Keratinocyte (primary cell): ENCODE data around the gene ADAM12. TPM values are rescaled to one million over a fixed set of nuclear protein-coding genes. Genes with fewer than 3 reads are reported as not detected.

Source experiments
- DNase-seq: peaks from one replicate; pipeline ENCODE4 v3.0.0-alpha.2; 2011; ENCODE audit warnings: low read depth, missing footprints, low spot score
- FAIRE-seq: peaks from 2 replicates; lab custom pipeline; 2011; peaks lifted over from hg19 to GRCh38; lab: Jason Lieb, UNC
- H2AFZ ChIP-seq: 2 replicates; pipeline ENCODE4 v1.6.0; 2012; ENCODE audit warnings: low read length, control low read depth, inconsistent platforms; ENCODE audit not compliant: control insufficient read depth
- H3K27ac ChIP-seq: 2 replicates; pipeline ENCODE4 v1.5.1; 2011; ENCODE audit warnings: low read length; ENCODE audit not compliant: control insufficient read depth, insufficient read depth
- H3K27me3 ChIP-seq: 3 replicates; pipeline ENCODE4 v1.6.0; 2011; ENCODE audit warnings: low read length; ENCODE audit not compliant: control insufficient read depth, insufficient read depth; ENCODE audit errors: extremely low read depth
- H3K36me3 ChIP-seq, 2 experiments: 2 replicates in 1 of 2; 3 replicates in 1 of 2; pipeline ENCODE4 v1.5.1; 2011; ENCODE audit warnings: low read length in 2 of 2, mild to moderate bottlenecking in 1 of 2; ENCODE audit not compliant: control insufficient read depth in 2 of 2, insufficient read depth in 2 of 2; ENCODE audit errors: extremely low read depth in 1 of 2
- H3K4me1 ChIP-seq: 3 replicates; pipeline ENCODE4 v1.5.1; 2011; ENCODE audit warnings: low read length; ENCODE audit not compliant: control insufficient read depth, insufficient read depth; ENCODE audit errors: extremely low read depth
- H3K4me2 ChIP-seq: 3 replicates; pipeline ENCODE4 v1.6.0; 2011; ENCODE audit warnings: low read depth, low read length; ENCODE audit not compliant: control insufficient read depth, insufficient read depth; ENCODE audit errors: extremely low read depth
- H3K4me3 ChIP-seq, 3 experiments: fragments of 200-600 bp in 1 of 3; sonication (generic) in 1 of 3; 2 replicates in 2 of 3; 3 replicates in 1 of 3; pipeline ENCODE4 v1.5.1; 2011 to 2016; ENCODE audit warnings: low read length in 3 of 3, mild to moderate bottlenecking in 3 of 3, control low read depth in 2 of 3, inconsistent platforms in 1 of 3, low read depth in 1 of 3, mixed read lengths in 1 of 3, mixed run types in 1 of 3, moderate library complexity in 1 of 3; ENCODE audit not compliant: control insufficient read depth in 2 of 3, insufficient read depth in 2 of 3; ENCODE audit errors: extremely low read depth in 1 of 3
- H3K79me2 ChIP-seq: 2 replicates; pipeline ENCODE4 v1.6.0; 2012; ENCODE audit warnings: low read length; ENCODE audit not compliant: control insufficient read depth, insufficient read depth
- H3K9ac ChIP-seq: 3 replicates; pipeline ENCODE4 v1.6.0; 2011; ENCODE audit warnings: low read length; ENCODE audit not compliant: control insufficient read depth, insufficient read depth; ENCODE audit errors: extremely low read depth
- H3K9me1 ChIP-seq: 3 replicates; pipeline ENCODE4 v1.6.0; 2011; ENCODE audit warnings: low read length; ENCODE audit not compliant: control insufficient read depth, insufficient read depth; ENCODE audit errors: extremely low read depth
- H3K9me3 ChIP-seq: 2 replicates; pipeline ENCODE4 v1.5.1; 2012; ENCODE audit warnings: low read depth, low read length; ENCODE audit not compliant: control insufficient read depth
- H4K20me1 ChIP-seq: 3 replicates; pipeline ENCODE4 v1.6.0; 2011; ENCODE audit warnings: low read length; ENCODE audit not compliant: control insufficient read depth, insufficient read depth; ENCODE audit errors: extremely low read depth
- EZH2 ChIP-seq: IDR thresholded peaks from one replicate; pipeline ENCODE4 v1.6.1; 2012; ENCODE audit warnings: inconsistent platforms, mild to moderate bottlenecking, low read length, moderate library complexity
- dilution Hi-C: fragments of 300-500 bp; cut with MboI; formaldehyde crosslinking; loops from one replicate; pipeline ENCODE4 v1.7.0; 2020; ENCODE audit warnings: low sequenced_read_pairs; ENCODE audit not compliant: extremely low pct_ligation_motif_present
- polyA plus RNA-seq, 5 experiments: library from polyadenylated mRNA; depleted of rRNA in 3 of 5; stranded (reverse) in 3 of 5; stranded (forward) in 1 of 5; unstranded in 1 of 5; fragments of >200 nt; gene quantifications; 1 replicate in 1 of 5; 2 replicates in 3 of 5; 3 replicates in 1 of 5; pipeline versions ENCODE4 v1.2.1 to v1.2.3, GENCODE V29; 2011 to 2012; ENCODE audit warnings: missing spikeins in 2 of 5, low read depth in 1 of 5, low replicate concordance in 1 of 5
- TF ChIP-seq, protein P1 (sequence below), 3 experiments: IDR thresholded peaks in 1 of 3; conservative IDR thresholded peaks in 1 of 3; optimal IDR thresholded peaks in 1 of 3; 2 replicates in 2 of 3; 3 replicates in 1 of 3; pipeline versions ENCODE3 to v1.5.1; 2011; ENCODE audit warnings: low read length in 3 of 3, mild to moderate bottlenecking in 3 of 3, moderate library complexity in 2 of 3, control low read depth in 1 of 3, inconsistent platforms in 1 of 3; ENCODE audit not compliant: insufficient read depth in 2 of 3; ENCODE audit errors: extremely low read depth in 1 of 3

Gene ADAM12
- polyA plus RNA-seq, 1 donor (not counting 4 experiments of a cell fraction or from before 2014, with no cell fraction given): 0.07 TPM

DNA sequence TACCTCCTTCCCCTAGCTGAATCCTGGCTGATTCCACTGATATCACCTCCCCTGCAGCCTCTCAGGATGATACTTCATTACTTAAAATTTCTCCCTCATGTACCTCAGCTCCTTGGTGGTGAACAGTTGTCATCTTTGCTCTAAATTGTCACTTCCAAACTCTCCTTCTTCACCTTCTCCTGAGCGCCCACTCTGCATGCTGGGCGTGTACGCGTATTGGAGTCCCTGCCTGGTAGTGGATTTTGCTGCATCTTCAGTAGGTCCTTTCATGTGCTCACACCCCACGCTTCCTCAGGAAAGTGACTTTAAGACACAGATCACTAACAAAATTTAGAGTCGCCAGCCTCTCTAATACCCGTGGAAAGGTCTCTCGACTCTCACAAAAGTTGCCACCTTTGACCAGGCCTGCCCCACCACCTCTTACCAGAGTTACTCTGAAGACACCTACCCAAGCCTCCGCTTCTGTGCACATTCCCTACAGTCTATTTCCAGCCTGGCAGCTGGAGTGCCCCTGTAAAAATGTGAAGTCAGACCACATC, 255.1 kb downstream of the ADAM12 start:
- Histone ChIP-seq H3K27ac (no peak overlapping the region), H3K4me2 (no peak overlapping the region), H3K9me3 (no peaks in the 10 kb centered on the region), H3K9me1 (no peaks in the 10 kb centered on the region), H3K4me1 (no peaks in the 10 kb centered on the region), H4K20me1 (no peaks in the 10 kb centered on the region), H3K27me3 (no peaks in the 10 kb centered on the region), H3K79me2 (no peaks in the 10 kb centered on the region), H3K4me3 (no peak overlapping the region), H3K36me3 (no peaks in the 10 kb centered on the region), H3K9ac (no peak overlapping the region), H2AFZ (no peak overlapping the region)
- DNase-seq (no peak), FAIRE-seq (no peak)
- dilution Hi-C loops: no loop called here
- no peak for TF ChIP-seq EZH2
- TF ChIP-seq, protein P1, sequence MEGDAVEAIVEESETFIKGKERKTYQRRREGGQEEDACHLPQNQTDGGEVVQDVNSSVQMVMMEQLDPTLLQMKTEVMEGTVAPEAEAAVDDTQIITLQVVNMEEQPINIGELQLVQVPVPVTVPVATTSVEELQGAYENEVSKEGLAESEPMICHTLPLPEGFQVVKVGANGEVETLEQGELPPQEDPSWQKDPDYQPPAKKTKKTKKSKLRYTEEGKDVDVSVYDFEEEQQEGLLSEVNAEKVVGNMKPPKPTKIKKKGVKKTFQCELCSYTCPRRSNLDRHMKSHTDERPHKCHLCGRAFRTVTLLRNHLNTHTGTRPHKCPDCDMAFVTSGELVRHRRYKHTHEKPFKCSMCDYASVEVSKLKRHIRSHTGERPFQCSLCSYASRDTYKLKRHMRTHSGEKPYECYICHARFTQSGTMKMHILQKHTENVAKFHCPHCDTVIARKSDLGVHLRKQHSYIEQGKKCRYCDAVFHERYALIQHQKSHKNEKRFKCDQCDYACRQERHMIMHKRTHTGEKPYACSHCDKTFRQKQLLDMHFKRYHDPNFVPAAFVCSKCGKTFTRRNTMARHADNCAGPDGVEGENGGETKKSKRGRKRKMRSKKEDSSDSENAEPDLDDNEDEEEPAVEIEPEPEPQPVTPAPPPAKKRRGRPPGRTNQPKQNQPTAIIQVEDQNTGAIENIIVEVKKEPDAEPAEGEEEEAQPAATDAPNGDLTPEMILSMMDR (optimal IDR thresholded peaks at IDR 0.05 in 1 of 3, IDR thresholded peaks at IDR 0.05 in 1 of 3, conservative IDR thresholded peaks at IDR 0.05 in 1 of 3; ENCODE audit: extremely low read depth in 1 of 3, insufficient read depth in 2 of 3, low read length in 3 of 3): no peak

GRCh38 chr10:126131341-126131740, 256.9 kb downstream of the ADAM12 start:
- no peak overlapping the region for H2AFZ ChIP-seq
- no peak overlapping the region for H3K9ac ChIP-seq
- no peaks in the 10 kb centered on the region for H3K36me3 ChIP-seq
- no peaks in the 10 kb centered on the region for H3K9me3 ChIP-seq
- no peaks in the 10 kb centered on the region for H4K20me1 ChIP-seq
- no peak overlapping the region for H3K4me2 ChIP-seq
- H3K4me3 ChIP-seq: no peak overlapping the region
- no peaks in the 10 kb centered on the region for H3K79me2 ChIP-seq
- H3K27ac ChIP-seq: no peak overlapping the region
- H3K9me1 ChIP-seq: no peaks in the 10 kb centered on the region
- no peaks in the 10 kb centered on the region for H3K4me1 ChIP-seq
- dilution Hi-C loops: no loop called here
- no peaks in the 10 kb centered on the region for H3K27me3 ChIP-seq
- FAIRE-seq (no peak), DNase-seq (no peak)
- TF ChIP-seq, protein P1 (optimal IDR thresholded peaks at IDR 0.05 in 1 of 3, IDR thresholded peaks at IDR 0.05 in 1 of 3, conservative IDR thresholded peaks at IDR 0.05 in 1 of 3; ENCODE audit: extremely low read depth in 1 of 3, insufficient read depth in 2 of 3, low read length in 3 of 3): no peak
- no peak for TF ChIP-seq EZH2
